Activated CD8-positive, alpha-beta T cell treated with anti-CD3 and anti-CD28 coated beads, Interleukin-2, amount 10 ng/mL, durations not matched to agents 7 days and 5 days (primary cell): Measurements from ENCODE around the gene JAKMIP2. TPM values are rescaled to one million over a fixed set of nuclear protein-coding genes. Genes with fewer than 3 reads are reported as not detected.

ENCODE experiments used
- ATAC-seq: fragments of 150-1000 bp; cut with Tn5 transposase; one replicate; pipeline ENCODE4 v1.10.0; 2021; ENCODE audit warnings: moderate library complexity
- CTCF ChIA-PET: fragments of 350-600 bp; sonication (Branson Sonifier 250); formaldehyde crosslinking; loops from one replicate; lab custom pipeline; 2021; ENCODE audit warnings: antibody characterized with exemption; lab: Charles Lee
- POLR2A ChIA-PET: fragments of 350-600 bp; sonication (Branson Sonifier 250); formaldehyde crosslinking; loops from one replicate; lab custom pipeline; 2021; ENCODE audit warnings: antibody characterized with exemption; lab: Charles Lee
- DNase-seq: peaks from one replicate; pipeline ENCODE4 v3.0.0-alpha.2; 2020
- H3K27ac Mint-ChIP-seq: one replicate; pipeline ENCODE4 v1.8.0; 2021; ENCODE audit warnings: mild to moderate bottlenecking, mixed read lengths
- H3K27me3 Mint-ChIP-seq: one replicate; pipeline ENCODE4 v1.8.0; 2021; ENCODE audit warnings: low read depth, mixed read lengths
- H3K36me3 Mint-ChIP-seq: one replicate; pipeline ENCODE4 v1.8.0; 2021; ENCODE audit warnings: low read depth, mixed read lengths
- H3K4me1 Mint-ChIP-seq: one replicate; pipeline ENCODE4 v1.8.0; 2021; ENCODE audit warnings: low read depth, mixed read lengths
- H3K4me3 Mint-ChIP-seq: one replicate; pipeline ENCODE4 v1.8.0; 2021; ENCODE audit warnings: mild to moderate bottlenecking, mixed read lengths
- H3K9me3 Mint-ChIP-seq: one replicate; pipeline ENCODE4 v1.8.0; 2022; ENCODE audit warnings: mixed read lengths; ENCODE audit not compliant: insufficient read depth
- total RNA-seq, 2 experiments: library from RNA; stranded (reverse); gene quantifications; one replicate each; pipeline ENCODE4 v1.2.3, GENCODE V29; 2021

Gene JAKMIP2
- total RNA-seq, 2 experiments from 2014 or later, result 8.2 to 8.9 TPM

GRCh38 chr5:147754372-147755122 is 28.0 kb downstream of the JAKMIP2 start:
- CTCF ChIA-PET, result no interaction called here
- POLR2A ChIA-PET, result no interaction called here
- DNase-seq (no peak), ATAC-seq (no peak)
- no peaks in the 10 kb centered on the region for H3K4me1 Mint-ChIP-seq
- H3K27ac Mint-ChIP-seq, result no peak overlapping the region
- H3K36me3 Mint-ChIP-seq, result peaks cover 2% of the 10 kb centered on the region
- no peaks in the 10 kb centered on the region for H3K27me3 Mint-ChIP-seq
- H3K4me3 Mint-ChIP-seq, result no peak overlapping the region
- no peaks in the 10 kb centered on the region for H3K9me3 Mint-ChIP-seq

GRCh38 chr5:147753765-147754164 is 28.8 kb downstream of the JAKMIP2 start:
- ATAC-seq, result no peak
- peaks cover 2% of the 10 kb centered on the region for H3K36me3 Mint-ChIP-seq
- H3K27me3 Mint-ChIP-seq, result no peaks in the 10 kb centered on the region
- POLR2A ChIA-PET, result no interaction called here
- H3K4me1 Mint-ChIP-seq, result no peaks in the 10 kb centered on the region
- CTCF ChIA-PET, result no interaction called here
- DNase-seq, result no peak
- H3K27ac Mint-ChIP-seq, result no peak overlapping the region
- H3K9me3 Mint-ChIP-seq, result no peaks in the 10 kb centered on the region
- no peak overlapping the region for H3K4me3 Mint-ChIP-seq

GRCh38 chr5:147752666-147753290 is 29.8 kb downstream of the JAKMIP2 start:
- Mint-ChIP-seq H3K4me1 (no peaks in the 10 kb centered on the region), H3K27me3 (no peaks in the 10 kb centered on the region), H3K9me3 (no peaks in the 10 kb centered on the region), H3K27ac (no peak overlapping the region), H3K36me3 (peaks cover 2% of the 10 kb centered on the region), H3K4me3 (no peak overlapping the region)
- CTCF ChIA-PET, result no interaction called here
- no peak for DNase-seq
- POLR2A ChIA-PET, result no interaction called here
- no peak for ATAC-seq

- Mint-ChIP-seq H3K27ac (no peak overlapping the region), H3K9me3 (no peaks in the 10 kb centered on the region), H3K4me1 (no peaks in the 10 kb centered on the region), H3K4me3 (no peak overlapping the region), H3K36me3 (peaks cover 2% of the 10 kb centered on the region), H3K27me3 (no peaks in the 10 kb centered on the region)
- CTCF ChIA-PET, result no interaction called here
- no peak for ATAC-seq
- POLR2A ChIA-PET, result interaction anchor here (0.5 kb wide), 1 partner anchor 1339 kb away, joined by 3 read pairs; no protein-coding TSS in a partner anchor
- DNase-seq, result no peak
Observed at GRCh38 chr5:147752033-147752432, 30.5 kb downstream of the JAKMIP2 start.

- POLR2A ChIA-PET, result no interaction called here
- DNase-seq, result no peak
- Mint-ChIP-seq H3K4me3 (no peak overlapping the region), H3K27me3 (no peaks in the 10 kb centered on the region), H3K9me3 (no peaks in the 10 kb centered on the region), H3K4me1 (no peaks in the 10 kb centered on the region), H3K27ac (no peak overlapping the region), H3K36me3 (peaks cover 2% of the 10 kb centered on the region)
- CTCF ChIA-PET, result no interaction called here
- no peak for ATAC-seq
Observed at GRCh38 chr5:147751156-147751830, 31.2 kb downstream of the JAKMIP2 start.

GRCh38 chr5:147750065-147750464 is 32.5 kb downstream of the JAKMIP2 start:
- no peaks in the 10 kb centered on the region for H3K4me1 Mint-ChIP-seq
- no peak for DNase-seq
- H3K4me3 Mint-ChIP-seq, result no peak overlapping the region
- H3K36me3 Mint-ChIP-seq, result peaks cover 2% of the 10 kb centered on the region
- ATAC-seq, result no peak
- ChIA-PET CTCF (no interaction called here), POLR2A (no interaction called here)
- no peaks in the 10 kb centered on the region for H3K27me3 Mint-ChIP-seq
- no peak overlapping the region for H3K27ac Mint-ChIP-seq
- H3K9me3 Mint-ChIP-seq, result no peaks in the 10 kb centered on the region

- no peak overlapping the region for H3K27ac Mint-ChIP-seq
- no peak overlapping the region for H3K4me3 Mint-ChIP-seq
- ATAC-seq, result no peak
- CTCF ChIA-PET, result no interaction called here
- peaks cover 2% of the 10 kb centered on the region for H3K36me3 Mint-ChIP-seq
- no peaks in the 10 kb centered on the region for H3K4me1 Mint-ChIP-seq
- DNase-seq, result no peak
- H3K9me3 Mint-ChIP-seq, result no peaks in the 10 kb centered on the region
- POLR2A ChIA-PET, result no interaction called here
- H3K27me3 Mint-ChIP-seq, result no peaks in the 10 kb centered on the region
Observed at GRCh38 chr5:147748590-147748989, 33.9 kb downstream of the JAKMIP2 start.

GRCh38 chr5:147746986-147747385 is 35.5 kb downstream of the JAKMIP2 start:
- ATAC-seq, result no peak
- H3K36me3 Mint-ChIP-seq, result no peaks in the 10 kb centered on the region
- no peak overlapping the region for H3K4me3 Mint-ChIP-seq
- POLR2A ChIA-PET, result no interaction called here
- CTCF ChIA-PET, result interaction anchor here (0.9 to 1.2 kb wide), 3 partner anchors 12 to 76 kb away, joined by 3 to 4 read pairs (median 3); no protein-coding TSS in a partner anchor
- H3K27me3 Mint-ChIP-seq, result no peaks in the 10 kb centered on the region
- DNase-seq, result no peak
- no peaks in the 10 kb centered on the region for H3K4me1 Mint-ChIP-seq
- no peak overlapping the region for H3K27ac Mint-ChIP-seq
- no peaks in the 10 kb centered on the region for H3K9me3 Mint-ChIP-seq

- H3K27me3 Mint-ChIP-seq, result no peaks in the 10 kb centered on the region
- CTCF ChIA-PET, result no interaction called here
- POLR2A ChIA-PET, result no interaction called here
- ATAC-seq, result no peak
- DNase-seq, result no peak
- H3K27ac Mint-ChIP-seq, result no peak overlapping the region
- H3K4me3 Mint-ChIP-seq, result no peak overlapping the region
- H3K4me1 Mint-ChIP-seq, result no peaks in the 10 kb centered on the region
- H3K9me3 Mint-ChIP-seq, result no peaks in the 10 kb centered on the region
- H3K36me3 Mint-ChIP-seq, result no peaks in the 10 kb centered on the region
Observed at GRCh38 chr5:147743678-147744374, 38.7 kb downstream of the JAKMIP2 start.

- no peaks in the 10 kb centered on the region for H3K27me3 Mint-ChIP-seq
- ATAC-seq, result no peak
- no peak overlapping the region for H3K27ac Mint-ChIP-seq
- ChIA-PET POLR2A (no interaction called here), CTCF (no interaction called here)
- no peak overlapping the region for H3K4me3 Mint-ChIP-seq
- DNase-seq, result no peak
- H3K4me1 Mint-ChIP-seq, result no peaks in the 10 kb centered on the region
- no peaks in the 10 kb centered on the region for H3K36me3 Mint-ChIP-seq
- H3K9me3 Mint-ChIP-seq, result no peaks in the 10 kb centered on the region
Observed at GRCh38 chr5:147743012-147743411, 39.5 kb downstream of the JAKMIP2 start.

GRCh38 chr5:147742151-147742550 is 40.4 kb downstream of the JAKMIP2 start:
- Mint-ChIP-seq H3K4me1 (no peaks in the 10 kb centered on the region), H3K4me3 (no peak overlapping the region), H3K27me3 (no peaks in the 10 kb centered on the region), H3K27ac (no peak overlapping the region), H3K9me3 (no peaks in the 10 kb centered on the region), H3K36me3 (no peaks in the 10 kb centered on the region)
- ChIA-PET CTCF (no interaction called here), POLR2A (no interaction called here)
- no peak for DNase-seq
- no peak for ATAC-seq
